Epidermal melanocyte (primary cell): Measurements from ENCODE around the gene MTF1.
"Not testable (repeated sequence)": the region's sequence is repeated elsewhere in the genome, so short reads cannot be mapped to it uniquely, and the experiment has no call there.

ENCODE experiments used
- DNase-seq: peaks from one replicate; pipeline ENCODE4 v3.0.0; 2011; ENCODE audit warnings: low spot score; ENCODE audit not compliant: insufficient read length

Gene MTF1

DNA sequence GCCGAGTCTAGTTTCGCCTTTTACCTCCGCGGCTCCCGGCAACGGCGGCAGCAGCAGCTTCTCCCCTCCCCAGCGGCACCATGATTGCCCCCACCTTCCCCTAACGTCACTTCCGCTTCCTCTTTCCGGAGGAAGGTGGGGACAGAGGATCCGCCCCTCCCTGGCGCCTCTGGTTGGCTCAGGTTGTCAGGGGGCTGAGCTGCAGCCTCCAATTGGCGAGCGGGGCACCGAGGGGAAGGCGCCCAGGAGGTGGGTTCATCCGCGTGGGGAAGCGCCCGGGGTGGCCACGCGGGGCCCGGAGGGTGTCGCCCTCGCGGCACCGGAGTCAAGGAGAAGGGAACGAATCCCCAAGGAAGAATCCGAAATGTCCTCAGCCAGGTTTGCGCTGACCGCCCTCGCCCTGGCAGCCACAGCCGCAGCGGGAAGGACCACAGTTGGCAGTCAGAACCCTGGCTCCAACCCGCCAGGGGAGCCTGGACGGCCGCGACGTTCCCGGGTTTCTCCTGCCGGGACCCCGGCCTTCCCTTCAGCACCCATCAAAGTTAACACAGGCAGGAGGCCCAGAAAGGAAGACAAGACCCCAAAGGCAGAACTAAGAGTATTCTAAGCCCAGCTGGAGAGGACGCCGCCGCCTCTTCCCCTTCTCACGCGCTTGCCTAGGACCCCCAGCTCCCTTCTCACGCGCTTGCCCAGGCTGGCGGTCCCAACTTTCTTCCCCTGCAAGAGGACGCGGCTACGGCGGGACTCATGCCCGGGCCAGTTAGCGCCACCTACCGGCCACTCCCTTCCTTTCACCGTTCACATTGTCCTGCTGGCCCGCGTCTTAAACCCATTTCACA, at the start of gene MTF1:
MTF1 (minus strand) TSS at position 86 of the 839 bp plus-strand sequence. CDS start 1,934 bp downstream, outside the sequence.
- peak; percentile 96 for DNase-seq

DNA sequence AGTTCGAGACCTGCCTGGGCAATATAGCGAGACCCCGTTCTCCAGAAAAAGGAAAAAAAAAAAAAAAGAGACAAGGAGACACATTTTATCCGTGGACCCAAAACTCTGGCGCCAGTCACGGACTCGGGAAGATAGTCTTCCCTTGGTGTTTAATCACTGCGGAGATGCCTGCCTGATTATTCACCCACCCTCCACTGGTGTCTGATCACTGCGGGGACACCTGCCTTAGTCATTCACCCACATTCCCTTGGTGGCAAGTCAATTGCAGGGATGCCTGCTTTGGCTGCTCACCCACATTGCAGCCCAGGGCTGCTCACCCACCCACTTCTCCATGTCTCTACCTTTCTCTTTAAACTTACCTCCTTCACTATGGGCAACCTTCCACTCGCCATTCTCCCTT, 49.1 kb upstream of the MTF1 start:
- DNase-seq, result not testable (repeated sequence)

DNA sequence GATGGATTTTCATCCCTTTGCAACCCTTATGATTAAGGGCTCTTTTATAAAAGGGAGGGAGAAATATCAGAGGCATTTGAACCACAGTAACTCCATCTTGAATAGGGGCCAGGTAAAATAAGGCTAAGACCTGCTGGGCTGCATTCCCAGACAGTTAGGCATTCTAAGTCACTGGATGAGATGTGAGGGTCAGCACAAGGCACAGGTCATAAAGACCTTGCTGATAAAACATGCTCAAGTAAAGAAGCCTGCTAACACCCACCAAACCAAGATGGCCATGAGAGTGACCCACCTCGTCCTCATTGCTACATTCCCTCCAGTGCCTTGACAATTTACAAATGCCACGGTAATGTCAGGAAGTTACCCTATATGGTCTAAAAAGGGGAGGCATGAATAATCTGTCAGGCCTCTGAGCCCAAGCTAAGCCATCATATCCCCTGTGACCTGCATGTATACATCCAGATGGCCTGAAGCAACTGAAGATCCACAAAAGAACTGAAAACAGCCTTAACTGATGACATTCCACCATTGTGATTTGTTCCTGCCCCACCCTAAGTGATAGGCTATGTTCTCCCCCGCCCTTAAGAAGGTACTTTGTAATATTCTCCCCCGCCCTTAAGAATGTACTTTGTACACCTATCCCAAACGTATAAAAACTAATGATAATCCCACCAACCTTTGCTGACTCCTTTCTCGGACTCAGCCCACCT, 48.2 kb upstream of the MTF1 start:
- not testable (repeated sequence) for DNase-seq

DNA sequence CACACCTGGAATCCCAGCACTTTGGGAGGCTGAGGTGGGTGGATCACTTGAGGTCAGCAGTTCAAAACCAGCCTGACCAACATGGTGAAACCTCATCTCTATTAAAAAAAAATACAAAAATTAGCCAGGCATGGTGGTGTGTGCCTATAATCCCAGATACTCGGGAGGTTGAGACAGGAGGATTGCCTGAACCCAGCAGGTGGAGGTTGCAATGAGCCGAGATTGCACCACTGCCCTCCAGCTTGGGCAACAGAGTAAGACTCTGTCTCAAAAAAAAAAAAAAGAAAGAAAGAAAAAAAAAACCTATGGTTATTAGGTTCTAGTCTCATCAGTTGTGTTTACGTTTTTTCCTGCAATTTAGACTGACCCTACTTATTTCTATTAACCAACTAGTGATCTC, 47.2 kb upstream of the MTF1 start:
- not testable (repeated sequence) for DNase-seq

GRCh38 chr1:37905727-37906126, 46.3 kb upstream of the MTF1 start:
- DNase-seq, result no peak

DNA sequence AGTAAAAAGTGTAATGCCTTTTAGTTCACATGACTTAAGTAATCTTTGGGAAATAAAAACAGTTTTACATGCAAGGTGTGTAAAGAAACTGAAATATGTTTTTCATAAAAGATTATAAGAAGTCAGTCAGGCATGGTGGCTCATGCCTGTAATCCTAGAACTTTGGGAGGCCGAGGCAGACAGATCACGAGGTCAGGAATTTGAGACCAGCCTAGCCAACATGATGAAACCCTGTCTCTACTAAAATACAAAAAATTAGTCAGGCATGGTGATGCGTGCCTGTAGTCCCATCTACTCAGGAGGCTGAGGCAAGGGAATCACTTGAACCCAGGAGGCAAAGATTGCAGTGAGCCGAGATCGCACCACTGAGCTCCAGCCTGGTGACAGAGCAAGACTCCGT, 44.5 kb upstream of the MTF1 start:
- not testable (repeated sequence) for DNase-seq

- no peak for DNase-seq
Observed at GRCh38 chr1:37902983-37903382, 43.6 kb upstream of the MTF1 start.

DNA sequence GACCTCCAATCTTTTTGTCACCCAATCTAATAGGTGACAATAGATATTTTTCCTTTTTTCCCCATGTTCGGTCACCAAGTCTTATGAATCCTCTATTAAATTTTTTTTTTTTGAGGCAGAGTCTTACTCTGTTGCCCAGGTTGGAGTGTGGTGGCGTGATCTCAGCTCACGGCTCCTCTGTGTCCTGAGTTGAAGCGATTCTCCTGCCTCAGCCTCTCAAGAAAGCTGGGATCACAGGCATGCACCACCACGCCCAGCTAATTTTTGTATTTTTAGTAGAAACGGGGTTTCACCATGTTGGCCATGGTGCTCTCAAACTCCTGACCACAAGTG, 42.5 kb upstream of the MTF1 start:
- DNase-seq, result no peak

DNA sequence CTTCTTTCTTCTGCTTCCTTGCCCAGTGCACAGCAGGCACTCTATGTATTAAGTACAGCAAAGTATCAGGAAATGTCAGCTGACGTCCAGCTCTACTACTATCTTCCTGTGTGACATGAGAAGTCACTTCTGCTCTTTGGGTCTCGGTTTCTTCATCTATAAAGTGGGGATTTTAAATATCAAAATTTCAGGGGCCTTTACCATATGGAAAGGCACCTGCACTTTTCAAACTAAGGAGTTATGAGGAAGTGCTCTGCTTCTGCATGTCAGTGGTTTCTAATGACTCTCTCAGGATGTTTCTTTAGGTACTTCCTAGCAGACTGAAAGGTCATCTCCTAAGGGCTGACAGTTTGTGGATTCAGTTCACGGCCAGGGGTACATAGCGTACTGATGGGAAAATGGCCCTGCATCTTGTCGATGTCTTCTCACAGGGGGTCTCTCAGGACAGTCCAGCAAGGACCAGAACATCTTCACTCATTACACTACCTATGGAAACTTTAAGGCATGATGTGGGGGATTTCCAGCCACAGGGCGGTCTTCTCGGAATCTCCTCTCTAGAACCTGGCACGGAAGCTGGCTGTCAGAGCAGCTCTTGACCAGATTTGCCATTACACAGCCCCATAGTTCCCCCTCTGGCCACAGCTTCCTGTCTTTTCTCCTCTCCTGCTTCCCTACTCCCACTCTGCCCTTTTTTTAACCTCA, 42.0 kb upstream of the MTF1 start:
- no peak for DNase-seq

- DNase-seq, result not testable (repeated sequence)
Observed at GRCh38 chr1:37897563-37897962, 38.2 kb upstream of the MTF1 start.

DNA sequence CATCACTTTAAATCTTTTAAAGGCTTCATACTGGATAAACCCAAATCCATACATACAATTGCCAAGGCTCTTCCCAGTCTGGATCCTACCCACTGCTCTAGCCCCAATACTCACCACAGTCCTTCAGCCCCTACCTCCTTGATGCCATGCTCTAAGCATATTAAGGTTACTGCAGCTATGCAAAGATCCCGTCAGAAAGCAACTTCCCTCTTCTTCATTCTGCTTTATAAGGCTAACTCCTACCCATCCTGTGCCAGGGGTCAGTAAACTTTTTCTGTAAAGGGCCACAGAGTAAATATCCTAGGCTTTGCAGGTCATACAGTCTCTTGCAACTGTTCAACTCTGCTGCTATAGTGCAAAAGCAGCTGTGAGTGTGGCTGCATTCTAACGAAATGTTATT, 34.3 kb upstream of the MTF1 start:
- DNase-seq, result no peak

GRCh38 chr1:37892151-37893047, 33.0 kb upstream of the MTF1 start:
- no peak for DNase-seq

DNA sequence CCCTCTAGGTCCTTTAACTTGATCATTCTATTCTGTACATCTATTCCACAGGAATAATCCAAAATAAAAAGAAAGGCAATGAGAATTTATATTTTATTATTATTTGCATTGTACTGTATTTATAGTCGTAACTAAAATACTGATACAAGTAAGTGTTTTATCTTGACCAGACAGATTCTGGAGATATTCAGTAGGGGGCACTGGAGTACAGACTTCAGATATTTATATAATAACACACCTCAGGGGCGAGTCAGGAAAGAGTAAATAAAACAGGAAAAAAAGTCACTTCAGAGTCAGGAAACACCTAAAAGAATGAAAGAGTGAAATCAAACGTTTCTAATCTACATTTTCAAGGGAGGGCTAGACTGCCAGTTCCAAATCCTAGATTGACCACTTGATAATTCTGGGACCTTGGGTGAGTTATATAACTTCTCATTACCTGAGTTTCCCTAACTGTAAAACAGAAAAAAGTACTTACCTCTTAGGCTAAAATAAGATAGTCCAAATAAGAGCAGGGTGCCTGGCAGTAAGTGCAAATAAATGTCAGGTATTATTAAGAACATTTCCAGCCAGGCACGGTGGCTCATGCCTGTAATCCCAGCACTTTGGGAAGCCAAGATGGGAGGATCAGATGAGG, 31.1 kb upstream of the MTF1 start:
- no peak for DNase-seq

DNA sequence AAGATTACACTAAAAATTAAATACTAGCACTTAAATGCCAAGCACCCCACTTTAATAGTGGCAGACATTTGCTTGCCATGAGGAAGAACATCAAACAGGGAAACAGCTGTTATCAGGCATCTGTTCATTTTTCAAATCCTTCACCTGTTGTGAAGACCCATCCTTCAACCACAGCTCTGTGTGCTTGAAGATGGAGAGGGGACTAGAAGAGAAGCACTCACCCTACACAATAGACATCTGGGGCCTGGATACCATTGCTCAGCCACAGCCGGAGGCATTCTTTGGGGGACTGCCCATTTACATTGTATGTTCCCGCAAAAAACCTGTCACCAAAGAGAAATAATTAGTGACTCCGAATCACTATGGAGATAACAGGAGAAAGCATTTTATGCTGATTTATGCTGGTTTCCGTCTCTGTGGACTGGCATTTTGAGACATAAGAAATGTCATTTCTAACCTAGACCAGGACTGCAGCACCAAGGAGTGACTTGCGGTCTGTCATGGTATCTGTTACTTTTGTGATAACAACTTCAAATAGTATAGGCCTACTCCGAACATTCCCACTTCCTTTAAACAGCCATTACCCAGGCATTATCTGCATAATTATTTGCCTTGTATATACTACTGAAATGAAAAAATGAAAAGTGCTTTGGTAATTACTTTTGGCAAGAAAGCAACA, 28.8 kb upstream of the MTF1 start:
- no peak for DNase-seq

DNA sequence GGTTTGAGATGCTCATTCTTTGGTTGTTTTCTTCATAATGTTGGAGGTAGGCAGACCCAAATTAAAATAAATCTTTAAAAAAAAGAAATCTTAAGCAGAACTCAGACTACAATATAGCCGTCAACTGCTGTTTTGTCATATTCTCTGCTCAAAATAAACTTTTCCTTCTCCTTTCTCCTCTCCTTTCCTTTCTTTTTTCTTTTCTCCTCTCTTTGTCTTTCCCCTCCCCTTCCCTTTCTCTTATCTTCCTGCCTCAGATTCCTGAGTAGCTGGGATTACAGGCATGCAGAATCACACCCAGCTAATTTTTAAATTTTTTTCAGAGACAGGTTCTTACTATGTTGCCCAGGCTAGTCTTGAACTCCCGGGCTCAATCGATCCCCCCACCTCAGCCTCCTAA, 24.8 kb upstream of the MTF1 start:
- no peak for DNase-seq

GRCh38 chr1:37883671-37884070, 24.3 kb upstream of the MTF1 start:
- DNase-seq, result no peak

- DNase-seq, result no peak
Observed at GRCh38 chr1:37879865-37880264, 20.5 kb upstream of the MTF1 start.

DNA sequence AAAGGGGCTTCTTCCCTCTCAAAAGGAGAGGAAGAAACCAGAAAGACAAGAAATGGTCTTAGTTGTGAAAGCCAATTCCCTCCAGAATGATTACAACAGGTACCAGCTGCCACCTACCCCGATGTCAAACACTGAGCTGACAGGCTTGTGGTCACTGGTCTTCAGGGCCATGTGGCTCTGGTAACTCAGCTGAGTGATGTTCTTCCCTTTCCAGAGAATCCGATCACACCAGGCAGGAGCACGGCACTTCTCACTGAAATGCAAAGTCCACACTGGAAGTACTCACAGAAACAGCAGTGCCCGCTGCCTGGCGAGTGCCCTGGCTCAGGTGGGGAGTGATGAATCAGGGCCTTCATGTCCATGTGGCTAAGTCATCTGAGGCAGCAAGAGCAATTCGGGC, 18.7 kb upstream of the MTF1 start:
- no peak for DNase-seq

DNA sequence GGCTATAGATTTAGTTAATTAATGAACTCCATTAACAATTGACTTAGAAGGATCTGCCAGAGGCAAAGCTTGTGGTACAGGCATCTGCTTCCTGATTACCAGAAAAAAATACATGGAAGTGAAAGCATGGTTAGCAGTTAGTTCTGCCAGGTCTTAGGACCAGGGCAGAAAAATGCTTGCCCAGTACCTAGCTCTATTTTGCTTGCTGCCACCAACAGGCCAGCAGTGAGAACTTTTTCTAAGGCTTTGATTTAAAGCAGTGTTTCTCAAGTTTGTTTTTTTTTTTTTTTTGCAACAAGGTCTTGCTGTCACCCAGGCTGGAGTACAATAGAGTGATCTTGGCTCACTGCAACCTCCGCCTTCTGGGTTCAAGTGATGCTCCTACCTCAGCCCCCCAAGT, 16.4 kb upstream of the MTF1 start:
- DNase-seq, result no peak

GRCh38 chr1:37872692-37873091, 13.3 kb upstream of the MTF1 start:
- DNase-seq, result no peak
